Glomerular visceral epithelial cell (primary cell): ENCODE data around the gene METAP1D.

Experiments used
- DNase-seq: peaks from one replicate; pipeline ENCODE4 v3.0.0-alpha.2; 2016; ENCODE audit errors: extremely low spot score

METAP1D gene

GRCh38 chr2:172080641-172081220, 81.0 kb downstream of the METAP1D start:
- DNase-seq, result no peak

GRCh38 chr2:172081221-172082022, 81.7 kb downstream of the METAP1D start:
- no peak for DNase-seq

GRCh38 chr2:172082105-172082943, 82.6 kb downstream of the METAP1D start:
- DNase-seq, result peak; percentile 30

- DNase-seq, result no peak
Measured at GRCh38 chr2:172082944-172083627, 83.3 kb downstream of the METAP1D start.

GRCh38 chr2:172083628-172084394, 84.1 kb downstream of the METAP1D start:
- DNase-seq, result no peak

GRCh38 chr2:172084395-172084644, 84.6 kb downstream of the METAP1D start:
- peak; percentile 70 for DNase-seq

- peak; percentile 98 for DNase-seq
Measured at GRCh38 chr2:172084645-172085459, 85.1 kb downstream of the METAP1D start.

- no peak for DNase-seq
Measured at GRCh38 chr2:172085460-172086159, 85.9 kb downstream of the METAP1D start, which contains the start of gene DLX1. DLX1 (plus strand) TSS chr2:172085507; CDS start chr2:172085678, 171 bp downstream.

- peak; percentile 51 for DNase-seq
Measured at GRCh38 chr2:172086241-172087206, 86.8 kb downstream of the METAP1D start.

GRCh38 chr2:172087207-172087779, 87.5 kb downstream of the METAP1D start:
- no peak for DNase-seq

GRCh38 chr2:172087780-172088244, 88.1 kb downstream of the METAP1D start:
- no peak for DNase-seq

GRCh38 chr2:172088245-172089004, 88.7 kb downstream of the METAP1D start:
- DNase-seq, result no peak

GRCh38 chr2:172089005-172089504, 89.3 kb downstream of the METAP1D start:
- DNase-seq, result no peak

GRCh38 chr2:172089633-172090032, 89.9 kb downstream of the METAP1D start:
- no peak for DNase-seq

GRCh38 chr2:172090044-172090961, 90.5 kb downstream of the METAP1D start:
- DNase-seq, result no peak

GRCh38 chr2:172091000-172091641, 91.4 kb downstream of the METAP1D start:
- DNase-seq, result no peak
